H1 (cell line): Measurements from ENCODE around the gene POLR1D. TPM values are rescaled to one million over a fixed set of nuclear protein-coding genes. Genes with fewer than 3 reads are reported as not detected.

Experiments used
- CTCF ChIA-PET: fragments of 300-600 bp; sonication (Branson Sonifier 250); formaldehyde crosslinking; loops from one replicate; lab custom pipeline; 2021; ENCODE audit not compliant: partially characterized antibody; lab: Charles Lee
- POLR2A ChIA-PET: fragments of 300-600 bp; sonication (Branson Sonifier 250); formaldehyde crosslinking; loops from one replicate; lab custom pipeline; 2021; ENCODE audit warnings: inconsistent platforms; ENCODE audit not compliant: partially characterized antibody; lab: Charles Lee
- DNase-seq, 2 experiments: peaks; one replicate each; pipeline versions ENCODE4 v3.0.0 to v3.0.0-alpha.2; 2010 to 2022; ENCODE audit warnings: low spot score in 2 of 2, low read depth in 1 of 2, mixed read lengths in 1 of 2
- FAIRE-seq: peaks from 2 replicates; lab custom pipeline; 2011; peaks lifted over from hg19 to GRCh38; lab: Jason Lieb, UNC
- H2AFZ ChIP-seq: 2 replicates; pipeline ENCODE4 v1.8.1; 2012; ENCODE audit warnings: low read length, inconsistent platforms
- H2AK5ac ChIP-seq: 2 replicates; pipeline ENCODE4 v1.6.1; 2013; ENCODE audit warnings: low read depth, low read length
- H2BK120ac ChIP-seq: replicated peaks from 2 replicates; pipeline ENCODE3; 2013; ENCODE audit warnings: low read depth, low read length, inconsistent platforms
- H2BK12ac ChIP-seq: 2 replicates; pipeline ENCODE4 v1.6.1; 2013; ENCODE audit warnings: low read depth, low read length
- H2BK15ac ChIP-seq: 2 replicates; pipeline ENCODE4 v1.6.1; 2013; ENCODE audit warnings: low read length
- H2BK20ac ChIP-seq: 2 replicates; pipeline ENCODE4 v1.6.1; 2013; ENCODE audit warnings: low read length
- H2BK5ac ChIP-seq: 2 replicates; pipeline ENCODE4 v1.6.1; 2013; ENCODE audit warnings: low read depth, low read length
- H3K14ac ChIP-seq: 2 replicates; pipeline ENCODE4 v1.6.1; 2013; ENCODE audit warnings: inconsistent platforms; ENCODE audit not compliant: insufficient read length
- H3K18ac ChIP-seq: 2 replicates; pipeline ENCODE4 v1.6.1; 2013; ENCODE audit warnings: low read length; ENCODE audit errors: extremely low read depth
- H3K23ac ChIP-seq: 2 replicates; pipeline ENCODE4 v1.6.1; 2013; ENCODE audit warnings: inconsistent platforms; ENCODE audit not compliant: insufficient read length
- H3K23me2 ChIP-seq: 2 replicates; pipeline ENCODE4 v1.6.1; 2013; ENCODE audit warnings: low read depth, low read length
- H3K27ac ChIP-seq: 2 replicates; pipeline ENCODE4 v1.6.1; 2011; ENCODE audit warnings: low read depth, low read length, inconsistent platforms
- H3K27me3 ChIP-seq, 4 experiments: replicated peaks in 1 of 4; 1 replicate in 1 of 4; 2 replicates in 3 of 4; pipeline versions ENCODE4 v1.6.1 to v1.8.1; 2011 to 2013; ENCODE audit warnings: low read length in 3 of 4, mild to moderate bottlenecking in 3 of 4, inconsistent platforms in 2 of 4, mixed read lengths in 2 of 4, moderate library complexity in 1 of 4; ENCODE audit not compliant: control insufficient read depth in 3 of 4, insufficient read depth in 3 of 4; ENCODE audit errors: extremely low read depth in 1 of 4
- H3K36me3 ChIP-seq, 4 experiments: 2 replicates each; pipeline versions ENCODE4 v1.6.1 to v1.8.1; 2011 to 2013; ENCODE audit warnings: mild to moderate bottlenecking in 4 of 4, low read length in 3 of 4, moderate library complexity in 2 of 4, control low read depth in 1 of 4, inconsistent platforms in 1 of 4; ENCODE audit not compliant: insufficient read depth in 4 of 4, control insufficient read depth in 2 of 4
- H3K4ac ChIP-seq: replicated peaks from 2 replicates; pipeline ENCODE3; 2013; ENCODE audit warnings: low read length, low read depth, mixed read lengths, inconsistent platforms; ENCODE audit not compliant: insufficient read length
- H3K4me1 ChIP-seq, 4 experiments: replicated peaks in 1 of 4; 1 replicate in 1 of 4; 2 replicates in 3 of 4; pipeline versions ENCODE4 v1.6.1 to v1.8.1; 2011 to 2013; ENCODE audit warnings: low read length in 3 of 4, inconsistent platforms in 2 of 4, mixed read lengths in 1 of 4; ENCODE audit not compliant: insufficient read depth in 4 of 4, control insufficient read depth in 3 of 4
- H3K4me2 ChIP-seq, 2 experiments: 2 replicates each; pipeline versions ENCODE4 v1.6.1 to v1.8.1; 2011 to 2013; ENCODE audit warnings: low read depth in 2 of 2, low read length in 2 of 2, control low read depth in 1 of 2, inconsistent platforms in 1 of 2, mild to moderate bottlenecking in 1 of 2; ENCODE audit not compliant: insufficient read depth in 1 of 2
- H3K4me3 ChIP-seq, 4 experiments: fragments of 200-600, 300-600 bp in 1 of 4; sonication (generic), shearing (Covaris generic), sonication (Bioruptor Twin) in 1 of 4; 2 replicates each; pipeline versions ENCODE4 v1.5.1 to v1.8.1; 2011 to 2016; ENCODE audit warnings: low read length in 4 of 4, low read depth in 3 of 4, control low read depth in 2 of 4, inconsistent platforms in 2 of 4, mild to moderate bottlenecking in 2 of 4, mixed read lengths in 1 of 4, moderate library complexity in 1 of 4; ENCODE audit not compliant: insufficient read depth in 2 of 4; ENCODE audit errors: extremely low read depth in 1 of 4
- H3K56ac ChIP-seq: replicated peaks from 2 replicates; pipeline ENCODE3; 2013; ENCODE audit warnings: low read depth, mild to moderate bottlenecking, mixed read lengths, low read length, inconsistent platforms; ENCODE audit not compliant: insufficient read length
- H3K79me1 ChIP-seq: 2 replicates; pipeline ENCODE4 v1.6.1; 2013; ENCODE audit warnings: low read depth, low read length, control low read depth
- H3K79me2 ChIP-seq, 2 experiments: 2 replicates each; pipeline versions ENCODE4 v1.6.1 to v1.8.1; 2012 to 2013; ENCODE audit warnings: low read length in 2 of 2, mild to moderate bottlenecking in 2 of 2, inconsistent platforms in 1 of 2; ENCODE audit not compliant: insufficient read depth in 2 of 2, control insufficient read depth in 1 of 2
- H3K9ac ChIP-seq, 4 experiments: replicated peaks in 1 of 4; 1 replicate in 1 of 4; 2 replicates in 3 of 4; pipeline versions ENCODE4 v1.6.1 to v1.8.1; 2011 to 2013; ENCODE audit warnings: low read depth in 3 of 4, low read length in 3 of 4, control low read depth in 2 of 4, mild to moderate bottlenecking in 2 of 4, moderate library complexity in 2 of 4, inconsistent platforms in 1 of 4; ENCODE audit errors: extremely low read depth in 1 of 4
- H3K9me3 ChIP-seq, 2 experiments: 2 replicates each; pipeline versions ENCODE4 v1.6.1 to v1.8.1; 2012 to 2013; ENCODE audit warnings: mild to moderate bottlenecking in 2 of 2, moderate library complexity in 2 of 2, control low read depth in 1 of 2, inconsistent platforms in 1 of 2, low read depth in 1 of 2, low read length in 1 of 2, mixed read lengths in 1 of 2; ENCODE audit not compliant: insufficient read depth in 2 of 2
- H4K20me1 ChIP-seq, 2 experiments: replicated peaks in 1 of 2; 2 replicates each; pipeline versions ENCODE3 to v1.8.1; 2011 to 2013; ENCODE audit warnings: inconsistent platforms in 2 of 2, low read length in 2 of 2, mild to moderate bottlenecking in 1 of 2; ENCODE audit not compliant: insufficient read depth in 2 of 2, control insufficient read depth in 1 of 2
- H4K5ac ChIP-seq: 2 replicates; pipeline ENCODE4 v1.6.1; 2013; ENCODE audit warnings: low read length, low read depth, mixed read lengths, inconsistent platforms; ENCODE audit not compliant: insufficient read length
- H4K8ac ChIP-seq: 2 replicates; pipeline ENCODE4 v1.8.0; 2013; ENCODE audit warnings: mild to moderate bottlenecking, moderate library complexity, low read length, inconsistent platforms; ENCODE audit not compliant: insufficient read depth; ENCODE audit errors: extremely low read depth
- H4K91ac ChIP-seq: replicated peaks from 2 replicates; pipeline ENCODE3; 2013; ENCODE audit warnings: low read length, mixed read lengths, inconsistent platforms; ENCODE audit not compliant: insufficient read length
- EP300 ChIP-seq, 2 experiments: IDR thresholded peaks; 1 replicate in 1 of 2; 2 replicates in 1 of 2; pipeline ENCODE4 v1.6.1; 2011 to 2012; ENCODE audit warnings: low read depth in 2 of 2, low read length in 2 of 2, mild to moderate bottlenecking in 2 of 2, borderline replicate concordance in 1 of 2, inconsistent platforms in 1 of 2, moderate library complexity in 1 of 2
- NANOG ChIP-seq: IDR thresholded peaks from 2 replicates; pipeline ENCODE4 v1.6.1; 2011; ENCODE audit warnings: low read length, low read depth, mild to moderate bottlenecking, inconsistent platforms; ENCODE audit not compliant: insufficient read depth, poor library complexity, severe bottlenecking
- RXRA ChIP-seq: IDR thresholded peaks from 2 replicates; pipeline ENCODE4 v1.6.1; 2011; ENCODE audit warnings: low read depth, mild to moderate bottlenecking, low read length, moderate library complexity; ENCODE audit not compliant: insufficient read depth
- SIN3A ChIP-seq, 2 experiments: IDR thresholded peaks in 1 of 2; conservative IDR thresholded peaks in 1 of 2; 2 replicates each; pipeline ENCODE4 v1.6.1; 2011 to 2012; ENCODE audit warnings: low read length in 2 of 2, improper control_type of control experiment in 1 of 2, low read depth in 1 of 2, mild to moderate bottlenecking in 1 of 2
- TAF7 ChIP-seq: optimal IDR thresholded peaks from 2 replicates; pipeline ENCODE3; 2011; ENCODE audit warnings: low read depth, mild to moderate bottlenecking, inconsistent platforms, low read length, moderate library complexity, borderline replicate concordance
- WGBS, 2 experiments: shearing (Covaris generic) in 1 of 2; methylation state at CpG; one replicate each; pipeline versions ENCODE4 v1.1.6 to v1.1.7; 2013 to 2015; ENCODE audit warnings: low lambda C conversion rate in 2 of 2, mixed read lengths in 2 of 2, inconsistent platforms in 1 of 2, low coverage in 1 of 2, missing lambda C conversion rate in 1 of 2; ENCODE audit not compliant: insufficient replicate concordance in 2 of 2, insufficient coverage in 1 of 2, insufficient read length in 1 of 2; ENCODE audit errors: extremely low coverage in 1 of 2, missing lambda C conversion rate in 1 of 2; 5-methylcytosine and 5-hydroxymethylcytosine counted together
- polyA plus RNA-seq, 7 experiments: library from polyadenylated mRNA; depleted of rRNA in 3 of 7; stranded (reverse) in 5 of 7; unstranded in 2 of 7; fragments of >200 nt in 5 of 7; fragments of 200-250 nt in 2 of 7; gene quantifications; 1 replicate in 5 of 7; 2 replicates in 1 of 7; 4 replicates in 1 of 7; pipeline versions ENCODE4 v1.2.1 to v1.2.3, GENCODE V29; 2011 to 2013; ENCODE audit warnings: missing spikeins in 2 of 7, mixed read lengths in 2 of 7
- total RNA-seq: library from RNA; stranded (reverse); fragmentation: NEBNext Ultra II Directional; extraction: Animal tissue kit (Norgen Biotek cat#: 25700); gene quantifications from 2 replicates; pipeline ENCODE4 v1.2.1, GENCODE V29; 2021
- TF ChIP-seq, protein P1 (sequence below), 3 experiments: IDR thresholded peaks; 1 replicate in 2 of 3; 2 replicates in 1 of 3; pipeline versions ENCODE4 v1.5.1 to v1.6.1; 2011; ENCODE audit warnings: low read length in 3 of 3, mild to moderate bottlenecking in 3 of 3, inconsistent platforms in 2 of 3, low read depth in 1 of 3, moderate library complexity in 1 of 3; ENCODE audit not compliant: insufficient read depth in 1 of 3; ENCODE audit errors: control extremely low read depth in 1 of 3

The POLR1D gene
- total and polyA plus RNA-seq, 2 of the 8 experiments (the other 6 are each of a cell fraction or from before 2014, with no cell fraction given): 226 to 232 TPM

DNA sequence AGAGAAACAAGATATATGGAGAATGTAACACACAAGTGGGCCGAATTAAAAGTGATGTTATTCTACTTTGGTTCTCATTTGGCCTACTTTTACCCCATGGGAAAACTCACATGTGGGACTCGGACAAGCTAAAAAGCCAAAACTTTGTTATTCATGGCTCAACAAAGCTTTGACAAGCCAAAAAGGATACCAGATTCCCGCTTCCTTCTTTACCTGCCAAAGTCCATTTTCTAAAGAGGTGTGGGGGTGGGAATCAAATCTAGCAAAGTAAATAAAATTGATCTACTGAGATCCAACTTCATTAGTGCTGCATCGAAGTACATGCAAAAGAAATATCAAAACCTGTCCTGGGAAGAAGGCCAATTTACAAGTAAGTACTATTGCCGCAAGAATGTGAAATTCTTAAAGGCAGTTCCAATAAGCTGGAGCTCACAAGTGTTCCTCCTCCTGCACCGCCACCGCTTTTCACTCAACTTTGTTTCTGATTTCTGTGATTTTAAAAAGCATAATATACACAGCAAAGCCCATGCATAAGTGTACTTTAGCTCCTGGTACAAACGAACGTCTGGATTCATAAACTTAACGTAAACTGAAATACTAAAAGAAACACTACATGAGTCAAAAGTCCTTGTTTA, 2.5 kb upstream of the POLR1D start:
- no peak overlapping the region for H3K27ac ChIP-seq
- TF ChIP-seq, protein P1, sequence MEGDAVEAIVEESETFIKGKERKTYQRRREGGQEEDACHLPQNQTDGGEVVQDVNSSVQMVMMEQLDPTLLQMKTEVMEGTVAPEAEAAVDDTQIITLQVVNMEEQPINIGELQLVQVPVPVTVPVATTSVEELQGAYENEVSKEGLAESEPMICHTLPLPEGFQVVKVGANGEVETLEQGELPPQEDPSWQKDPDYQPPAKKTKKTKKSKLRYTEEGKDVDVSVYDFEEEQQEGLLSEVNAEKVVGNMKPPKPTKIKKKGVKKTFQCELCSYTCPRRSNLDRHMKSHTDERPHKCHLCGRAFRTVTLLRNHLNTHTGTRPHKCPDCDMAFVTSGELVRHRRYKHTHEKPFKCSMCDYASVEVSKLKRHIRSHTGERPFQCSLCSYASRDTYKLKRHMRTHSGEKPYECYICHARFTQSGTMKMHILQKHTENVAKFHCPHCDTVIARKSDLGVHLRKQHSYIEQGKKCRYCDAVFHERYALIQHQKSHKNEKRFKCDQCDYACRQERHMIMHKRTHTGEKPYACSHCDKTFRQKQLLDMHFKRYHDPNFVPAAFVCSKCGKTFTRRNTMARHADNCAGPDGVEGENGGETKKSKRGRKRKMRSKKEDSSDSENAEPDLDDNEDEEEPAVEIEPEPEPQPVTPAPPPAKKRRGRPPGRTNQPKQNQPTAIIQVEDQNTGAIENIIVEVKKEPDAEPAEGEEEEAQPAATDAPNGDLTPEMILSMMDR (IDR thresholded peaks at IDR 0.05; ENCODE audit: control extremely low read depth in 1 of 3, insufficient read depth in 1 of 3, low read depth in 1 of 3, low read length in 3 of 3): no peak
- TF ChIP-seq EP300 (IDR thresholded peaks at IDR 0.05; ENCODE audit: borderline replicate concordance in 1 of 2, low read depth in 2 of 2, low read length in 2 of 2) (no peak), RXRA (no peak), SIN3A (conservative IDR thresholded peaks at IDR 0.05 in 1 of 2, IDR thresholded peaks at IDR 0.05 in 1 of 2; ENCODE audit: low read depth in 1 of 2, low read length in 2 of 2) (no peak), NANOG (no peak), TAF7 (no peak)

More for the DNA sequence above, 2.5 kb upstream of the POLR1D start:
- Histone ChIP-seq H3K79me2 (peaks cover 35 to 78% of the 10 kb centered on the region in 2 experiments), H2BK12ac (no peak overlapping the region), H3K4me1 (peaks cover 3 to 9% (median 7%) of the 10 kb centered on the region in 4 experiments), H2BK120ac (no peak overlapping the region), H3K36me3 (peaks cover 2 to 13% (median 8%) of the 10 kb centered on the region in 4 experiments; a peak in 7 of 8 replicates), H2AFZ (no peak overlapping the region), H2BK15ac (no peak overlapping the region), H3K4me2 (peak overlapping the region; percentile 67 to 88), H3K14ac (no peak overlapping the region), H2AK5ac (no peak overlapping the region), H4K8ac (no peak overlapping the region), H3K56ac (no peak overlapping the region), H3K9me3 (no peaks in the 10 kb centered on the region), H3K23me2 (peaks cover 6% of the 10 kb centered on the region; the same call in 1 of the 2 replicates), H2BK5ac (no peak overlapping the region), H4K5ac (no peak overlapping the region), H3K4me3 (peak overlapping the region; percentile 79 to 97 (median 86)), H3K23ac (no peak overlapping the region), H3K9ac (peak overlapping the region in 3 of 4 experiments; percentile 38 to 74 (median 59); a peak in 4 of 7 replicates), H3K79me1 (peaks cover 3% of the 10 kb centered on the region), H4K91ac (no peak overlapping the region), H4K20me1 (peaks cover 10 to 29% of the 10 kb centered on the region in 2 experiments), H2BK20ac (no peak overlapping the region), H3K18ac (no peak overlapping the region), H3K27me3 (no peaks in the 10 kb centered on the region), H3K4ac (no peak overlapping the region)
- 46% methylated on average over 10 of the region's 10 CpGs; no CpG with 5 or more reads in 1 of the 2 experiments for WGBS, 2 experiments
- no peak for DNase-seq
- CTCF ChIA-PET: interaction anchor here (1.1 to 1.4 kb wide), 2 partner anchors 14 to 199 kb away, joined by 3 read pairs; no protein-coding TSS in a partner anchor
- no peak for FAIRE-seq
- POLR2A ChIA-PET: interaction anchor here (0.6 to 3.1 kb wide), 5 partner anchors 10 to 402 kb away, joined by 3 to 14 read pairs (median 4); no protein-coding TSS in a partner anchor
